A673 (cell line): ENCODE results near the gene CDH24.

Source experiments
- CTCF ChIP-seq: fragments of 300-800, 200-600 bp; sonication (generic); conservative IDR thresholded peaks from 2 replicates; pipeline ENCODE4 v1.5.1; 2017; ENCODE audit warnings: low read depth, mild to moderate bottlenecking, antibody characterized with exemption, low read length, moderate library complexity, mixed read lengths
- EZH2 ChIP-seq: fragments of 200-600 bp; sonication (generic); IDR thresholded peaks from 2 replicates; pipeline ENCODE4 v1.6.1; 2017; ENCODE audit warnings: borderline replicate concordance, low read depth, mild to moderate bottlenecking, mixed read lengths, antibody characterized with exemption, low read length; ENCODE audit not compliant: poor library complexity, severe bottlenecking

DNA sequence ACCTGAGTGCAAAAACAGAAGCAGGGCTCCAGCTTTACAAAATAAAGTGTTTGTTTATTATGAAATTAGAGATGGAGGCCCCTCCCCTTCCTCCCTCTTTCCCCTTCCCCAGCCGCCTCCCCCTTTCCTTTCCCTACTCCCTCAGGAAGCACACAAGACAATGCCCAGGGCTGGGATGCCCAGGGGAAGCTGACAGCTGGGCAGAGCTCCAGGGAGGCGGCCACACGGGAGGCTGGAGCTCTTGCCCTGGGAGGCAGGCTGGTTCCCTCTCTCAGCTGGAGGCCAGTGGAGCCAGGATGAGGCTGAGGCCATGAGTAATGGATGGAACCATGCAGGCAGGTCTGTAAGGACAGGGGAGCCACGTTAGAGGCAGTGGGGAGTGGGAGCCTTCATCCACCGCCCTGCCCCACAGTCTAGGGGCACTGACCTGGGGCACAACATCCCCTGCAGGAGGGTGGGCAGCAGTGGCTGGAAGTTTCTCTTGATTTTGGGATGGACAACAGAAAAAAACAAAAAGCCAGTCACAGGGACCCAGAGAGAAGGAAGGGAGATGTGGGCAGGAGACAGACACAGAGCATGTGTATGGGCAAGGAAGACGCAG is 10.2 kb downstream of the CDH24 start:
- TF ChIP-seq CTCF (no peak), EZH2 (no peak)
